GM12801 (cell line): ENCODE results near the gene GNG8.

ENCODE experiments used
- CTCF ChIP-seq: IDR thresholded peaks from one replicate; pipeline ENCODE4 v1.5.1; 2011; ENCODE audit warnings: control low read depth; ENCODE audit not compliant: insufficient read length; ENCODE audit errors: extremely low read depth

Gene GNG8

DNA sequence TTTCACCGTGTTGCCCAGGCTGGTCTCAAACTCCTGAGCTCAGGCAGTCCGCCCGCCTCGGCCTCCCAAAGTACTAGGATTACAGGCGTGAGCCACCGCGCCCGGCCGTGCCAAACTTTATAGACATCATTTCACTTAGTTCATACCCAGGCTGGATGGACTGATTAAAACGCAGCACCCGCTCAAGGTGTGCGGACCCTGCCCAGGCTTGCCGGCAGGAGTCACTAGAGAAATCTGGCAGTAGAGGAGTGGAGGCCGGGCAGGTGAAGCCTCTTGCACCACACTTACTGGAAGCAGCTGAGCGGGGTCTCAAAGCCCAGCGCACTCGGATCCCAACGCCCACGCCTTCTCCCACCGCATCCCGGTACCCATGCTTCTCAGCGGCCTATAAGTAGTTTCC, 22.5 kb downstream of the GNG8 start:
- TF ChIP-seq CTCF = no peak

DNA sequence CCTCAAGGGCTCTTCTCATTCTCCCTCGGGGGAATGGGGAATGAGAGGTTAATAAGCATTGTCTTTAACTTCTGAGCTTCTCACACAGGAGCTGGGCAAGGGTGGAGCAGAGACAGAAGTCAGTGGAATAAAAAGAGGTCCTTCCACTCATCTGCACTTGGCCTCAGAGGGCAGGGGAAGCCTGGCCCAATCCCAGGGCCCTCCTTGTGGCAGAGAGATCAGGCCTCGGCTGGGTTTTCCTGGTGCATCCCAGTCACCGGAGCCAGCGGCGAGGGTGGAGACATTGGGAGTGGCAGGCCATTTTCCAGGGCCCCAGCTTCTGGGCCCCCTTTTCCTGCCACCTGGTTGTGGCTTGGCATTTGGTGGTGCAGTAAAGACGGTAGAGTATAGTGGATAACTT, 24.2 kb downstream of the GNG8 start:
- TF ChIP-seq CTCF = no peak

DNA sequence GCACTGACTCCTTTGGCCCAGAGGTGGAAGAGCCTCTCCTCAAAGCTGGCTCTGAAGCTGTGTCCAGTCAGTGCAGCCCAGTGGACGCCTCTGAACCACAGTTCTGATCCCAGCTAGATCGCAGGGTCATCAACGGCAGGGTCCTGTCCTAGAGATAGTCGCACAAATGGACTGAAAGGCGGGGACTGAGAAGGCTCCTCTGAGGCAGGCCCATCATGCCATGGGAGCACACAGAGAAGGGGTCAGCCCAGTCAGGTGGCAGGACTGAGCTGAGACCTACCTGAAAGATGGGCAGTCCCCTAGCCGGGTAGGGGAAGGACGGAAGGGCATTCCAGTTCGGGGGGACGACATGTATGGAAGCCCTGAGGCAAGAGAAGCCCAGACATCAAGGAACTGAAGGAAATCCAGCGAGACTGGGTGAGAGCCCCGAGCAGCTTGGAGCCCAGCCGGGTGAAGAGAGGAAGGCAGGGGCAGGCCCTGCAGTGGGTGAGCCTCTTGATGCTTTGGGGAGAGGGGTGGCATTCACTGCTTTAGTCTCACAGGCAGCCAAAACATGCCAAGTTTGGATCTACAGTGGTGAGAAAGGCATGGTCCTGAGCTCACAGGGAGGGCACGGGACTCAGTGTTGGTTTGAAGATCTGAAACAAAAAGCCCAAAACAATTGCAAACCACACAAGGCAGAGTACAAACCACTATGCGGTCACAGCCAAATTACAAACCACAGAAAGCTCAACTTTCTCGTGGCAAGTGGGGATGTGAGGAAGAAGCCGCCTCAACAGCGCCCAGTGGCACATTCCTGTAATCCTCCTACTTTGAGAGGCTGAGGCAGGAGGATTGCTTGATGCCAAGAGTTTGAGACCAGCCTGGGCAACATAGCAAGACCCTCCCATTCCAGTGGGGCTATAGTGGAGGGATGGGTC, 24.9 kb downstream of the GNG8 start:
- TF ChIP-seq CTCF = no peak

GRCh38 chr19:46610413-46610775, 25.6 kb downstream of the GNG8 start:
- TF ChIP-seq CTCF = no peak

DNA sequence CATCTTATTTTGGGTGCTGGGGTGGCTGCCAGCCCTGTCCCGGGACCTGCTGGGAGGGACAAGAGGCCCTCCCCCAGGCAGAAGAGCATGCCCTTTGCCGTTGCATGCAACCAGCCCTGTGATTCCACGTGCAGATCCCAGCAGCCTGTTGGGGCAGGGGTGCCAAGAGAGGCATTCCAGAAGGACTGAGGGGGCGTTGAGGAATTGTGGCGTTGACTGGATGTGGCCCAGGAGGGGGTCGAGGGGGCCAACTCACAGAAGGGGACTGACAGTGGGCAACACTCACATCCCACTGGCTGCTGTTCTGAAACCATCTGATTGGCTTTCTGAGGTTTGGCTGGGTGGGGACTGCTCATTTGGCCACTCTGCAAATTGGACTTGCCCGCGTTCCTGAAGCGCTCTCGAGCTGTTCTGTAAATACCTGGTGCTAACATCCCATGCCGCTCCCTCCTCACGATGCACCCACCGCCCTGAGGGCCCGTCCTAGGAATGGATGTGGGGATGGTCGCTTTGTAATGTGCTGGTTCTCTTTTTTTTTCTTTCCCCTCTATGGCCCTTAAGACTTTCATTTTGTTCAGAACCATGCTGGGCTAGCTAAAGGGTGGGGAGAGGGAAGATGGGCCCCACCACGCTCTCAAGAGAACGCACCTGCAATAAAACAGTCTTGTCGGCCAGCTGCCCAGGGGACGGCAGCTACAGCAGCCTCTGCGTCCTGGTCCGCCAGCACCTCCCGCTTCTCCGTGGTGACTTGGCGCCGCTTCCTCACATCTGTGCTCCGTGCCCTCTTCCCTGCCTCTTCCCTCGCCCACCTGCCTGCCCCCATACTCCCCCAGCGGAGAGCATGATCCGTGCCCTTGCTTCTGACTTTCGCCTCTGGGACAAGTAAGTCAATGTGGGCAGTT, 26.2 kb downstream of the GNG8 start:
- no peak for TF ChIP-seq CTCF

- no peak for TF ChIP-seq CTCF
Observed at GRCh38 chr19:46608581-46609345, 27.2 kb downstream of the GNG8 start.

GRCh38 chr19:46608178-46608577, 27.8 kb downstream of the GNG8 start:
- no peak for TF ChIP-seq CTCF
